ENCODE results near the gene AGAP6.
"Not testable (repeated sequence)": the region's sequence is repeated elsewhere in the genome, so short reads cannot be mapped to it uniquely, and the experiment has no call there.

DNA sequence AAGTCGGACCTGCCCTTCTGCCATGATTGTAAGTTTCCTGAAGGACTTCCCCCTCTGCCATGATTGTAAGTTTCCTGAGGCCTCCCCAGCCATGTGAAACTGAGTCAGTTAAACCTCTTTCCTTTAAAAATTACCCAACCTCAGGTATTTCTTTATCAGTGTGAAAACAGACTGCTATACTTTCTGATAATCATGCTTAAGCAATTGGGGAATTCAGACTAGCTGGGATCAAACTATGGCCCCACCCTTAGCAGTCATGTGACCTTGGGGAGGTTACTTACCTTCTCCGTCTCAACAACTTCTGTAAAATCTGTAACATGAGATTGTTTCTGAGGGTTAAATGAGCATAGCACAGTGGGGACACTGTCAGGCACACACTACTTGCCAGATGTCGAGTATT lies 999 bp upstream of the AGAP6 start:
- TF ChIP-seq CTCF, POLR2A (IDR thresholded peaks at IDR 0.05): not testable (repeated sequence)
